Activated CD8-positive, alpha-beta memory T cell treated with anti-CD3 and anti-CD28 coated beads, Interleukin-2, amount 10 ng/mL, durations not matched to agents 7 days and 5 days (primary cell): ENCODE results near the gene VAV1. TPM values are rescaled to one million over a fixed set of nuclear protein-coding genes. Genes with fewer than 3 reads are reported as not detected.

Source experiments
- ATAC-seq: fragments of 150-1000 bp; cut with Tn5 transposase; one replicate; pipeline ENCODE4 v1.10.0; 2021; ENCODE audit warnings: moderate library complexity
- CTCF ChIA-PET: fragments of 350-600 bp; sonication (Branson Sonifier 250); formaldehyde crosslinking; loops from one replicate; lab custom pipeline; 2021; ENCODE audit warnings: antibody characterized with exemption; lab: Charles Lee
- DNase-seq: peaks from one replicate; pipeline ENCODE4 v3.0.0-alpha.2; 2020
- H3K27ac Mint-ChIP-seq: one replicate; pipeline ENCODE4 v1.8.0; 2021; ENCODE audit warnings: mild to moderate bottlenecking, mixed read lengths
- H3K27me3 Mint-ChIP-seq: one replicate; pipeline ENCODE4 v1.8.0; 2021; ENCODE audit warnings: mixed read lengths
- H3K36me3 Mint-ChIP-seq: one replicate; pipeline ENCODE4 v1.8.0; 2021; ENCODE audit warnings: mild to moderate bottlenecking, mixed read lengths
- H3K4me1 Mint-ChIP-seq: one replicate; pipeline ENCODE4 v1.8.0; 2021; ENCODE audit warnings: mixed read lengths
- H3K4me3 Mint-ChIP-seq: one replicate; pipeline ENCODE4 v1.8.0; 2021; ENCODE audit warnings: mild to moderate bottlenecking, moderate library complexity, mixed read lengths
- H3K9me3 Mint-ChIP-seq: one replicate; pipeline ENCODE4 v1.8.0; 2022; ENCODE audit warnings: low read depth, mixed read lengths
- total RNA-seq, 2 experiments: library from RNA; stranded (reverse); gene quantifications; one replicate each; pipeline ENCODE4 v1.2.3, GENCODE V29; 2021

VAV1 gene
- total RNA-seq, 2 experiments from 2014 or later = 98.5 to 114 TPM

DNA sequence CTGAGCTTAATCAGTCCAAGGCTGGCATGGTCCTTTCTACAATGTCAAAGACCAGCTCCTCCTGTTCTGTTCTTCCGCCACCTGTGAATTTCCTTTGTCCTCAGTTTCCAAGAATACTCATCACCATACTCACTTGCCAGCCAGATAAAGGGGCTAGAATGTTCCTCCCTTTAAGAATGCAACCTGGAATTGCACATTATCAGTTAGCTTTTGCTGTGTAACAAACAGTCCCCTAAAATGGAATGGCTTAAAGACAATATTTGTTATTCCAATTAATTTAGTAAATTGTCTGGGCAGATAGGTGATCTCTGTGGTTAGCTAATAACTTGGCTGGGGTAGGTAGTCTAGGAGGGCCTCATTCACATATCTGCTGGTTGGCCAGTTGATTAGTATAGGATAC lies 36.0 kb downstream of the VAV1 start:
- H3K27ac Mint-ChIP-seq = no peak overlapping the region
- H3K4me1 Mint-ChIP-seq = peaks cover 43% of the 10 kb centered on the region
- no peaks in the 10 kb centered on the region for H3K27me3 Mint-ChIP-seq
- peaks cover 45% of the 10 kb centered on the region for H3K36me3 Mint-ChIP-seq
- peaks cover 3% of the 10 kb centered on the region for H3K9me3 Mint-ChIP-seq
- no peak for ATAC-seq
- H3K4me3 Mint-ChIP-seq = no peak overlapping the region
- no peak for DNase-seq
- CTCF ChIA-PET = interaction anchor here (0.6 to 1.6 kb wide), 3 partner anchors 36 to 55 kb away, joined by 3 to 7 read pairs (median 7); partner anchors contain the start of gene VAV1

DNA sequence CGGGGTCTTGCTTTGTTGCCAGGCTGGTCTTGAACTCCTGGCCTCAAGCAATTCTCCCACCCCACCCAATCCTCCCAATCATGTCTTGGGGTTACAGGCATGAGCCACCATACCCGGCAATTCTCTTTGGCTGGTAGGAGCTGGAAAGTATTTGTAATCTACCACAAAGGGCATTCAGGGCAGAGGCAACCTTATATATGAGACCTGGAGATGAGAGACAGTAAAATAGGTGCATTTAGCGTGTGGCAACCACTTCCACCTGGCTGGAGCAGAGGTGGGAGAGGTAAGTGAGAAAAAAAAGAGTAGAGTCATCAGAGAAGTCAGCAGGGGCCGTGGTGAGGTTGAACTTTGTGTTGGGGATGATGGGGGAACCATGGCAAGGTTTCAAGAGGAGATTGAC lies 36.8 kb downstream of the VAV1 start:
- H3K27me3 Mint-ChIP-seq = no peaks in the 10 kb centered on the region
- H3K27ac Mint-ChIP-seq = peak overlapping the region; percentile 3
- DNase-seq (no peak), ATAC-seq (no peak)
- H3K4me3 Mint-ChIP-seq = no peak overlapping the region
- peaks cover 3% of the 10 kb centered on the region for H3K9me3 Mint-ChIP-seq
- CTCF ChIA-PET = interaction anchor here (1.5 kb wide), 1 partner anchor 38 kb away, joined by 3 read pairs; no protein-coding TSS in a partner anchor
- peaks cover 47% of the 10 kb centered on the region for H3K4me1 Mint-ChIP-seq
- peaks cover 41% of the 10 kb centered on the region for H3K36me3 Mint-ChIP-seq

DNA sequence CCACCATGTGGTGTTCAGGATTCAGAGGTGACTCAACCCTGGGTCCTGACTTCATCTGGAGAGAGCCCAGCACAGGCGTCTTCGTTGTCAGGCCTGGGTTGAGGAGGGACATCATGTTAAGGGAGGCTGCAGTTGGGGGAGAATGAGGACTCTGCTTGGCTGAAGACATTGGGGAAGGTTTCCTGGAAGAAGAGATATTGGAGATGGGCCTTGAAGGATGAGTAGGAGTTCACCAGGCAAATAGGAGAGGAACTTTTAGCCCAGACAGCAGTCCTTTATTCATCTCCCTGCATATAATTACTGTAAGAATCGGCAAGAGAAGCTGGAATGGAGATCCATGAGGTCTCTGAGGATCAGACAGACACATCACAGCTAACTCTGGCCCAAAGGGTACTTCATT lies 38.9 kb downstream of the VAV1 start:
- peaks cover 3% of the 10 kb centered on the region for H3K9me3 Mint-ChIP-seq
- no peak overlapping the region for H3K4me3 Mint-ChIP-seq
- H3K27me3 Mint-ChIP-seq = no peaks in the 10 kb centered on the region
- CTCF ChIA-PET = interaction anchor here (1.7 kb wide), 1 partner anchor 9 kb away, joined by 5 read pairs; no protein-coding TSS in a partner anchor
- H3K36me3 Mint-ChIP-seq = peaks cover 45% of the 10 kb centered on the region
- H3K4me1 Mint-ChIP-seq = peaks cover 57% of the 10 kb centered on the region
- no peak overlapping the region for H3K27ac Mint-ChIP-seq
- ATAC-seq (no peak), DNase-seq (no peak)

DNA sequence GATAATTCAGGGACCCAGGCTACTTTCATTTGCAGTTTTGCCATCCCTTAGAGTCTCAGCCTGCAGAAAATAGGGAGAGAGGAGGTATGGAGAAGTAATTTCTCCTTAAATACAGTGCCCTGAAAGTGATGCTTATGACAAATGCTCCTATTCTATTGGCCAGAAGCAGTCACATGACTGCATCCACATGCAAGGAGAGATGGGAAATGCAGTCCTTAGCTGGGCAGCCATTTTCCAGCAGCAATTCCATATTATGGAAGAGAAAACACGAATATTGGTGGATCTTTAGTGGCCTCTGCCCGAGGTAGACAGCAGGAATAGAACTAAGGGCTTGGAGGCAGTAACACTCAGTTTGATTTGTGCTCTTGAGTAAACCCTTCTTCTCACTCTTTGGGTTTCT lies 39.4 kb downstream of the VAV1 start:
- H3K4me3 Mint-ChIP-seq = no peak overlapping the region
- H3K4me1 Mint-ChIP-seq = peaks cover 58% of the 10 kb centered on the region
- no peak for DNase-seq
- peaks cover 3% of the 10 kb centered on the region for H3K9me3 Mint-ChIP-seq
- H3K27ac Mint-ChIP-seq = no peak overlapping the region
- ATAC-seq = no peak
- CTCF ChIA-PET = interaction anchor here (1.7 to 2.5 kb wide), 3 partner anchors 9 to 39 kb away, joined by 5 to 8 read pairs (median 5); partner anchors contain the start of gene VAV1
- peaks cover 43% of the 10 kb centered on the region for H3K36me3 Mint-ChIP-seq
- H3K27me3 Mint-ChIP-seq = no peaks in the 10 kb centered on the region

DNA sequence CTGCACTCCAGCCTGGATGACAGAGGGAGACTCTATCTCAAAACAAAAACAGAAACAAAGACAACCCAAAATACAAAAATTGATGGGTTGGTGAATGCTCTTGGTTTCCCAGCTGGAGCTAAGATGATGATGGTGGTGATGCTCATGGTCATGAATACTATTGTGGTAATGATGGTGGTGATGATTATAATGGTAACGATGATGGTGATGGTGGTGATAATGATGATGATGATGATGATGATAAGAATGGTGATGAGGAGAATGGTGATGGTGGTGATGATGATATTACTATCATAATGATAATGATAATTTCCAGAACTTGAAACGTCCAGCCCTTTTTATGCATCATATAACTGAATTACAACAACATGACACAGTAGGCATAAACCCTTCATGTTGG lies 40.1 kb downstream of the VAV1 start:
- Mint-ChIP-seq H3K36me3 (peaks cover 42% of the 10 kb centered on the region), H3K4me1 (peaks cover 61% of the 10 kb centered on the region)
- CTCF ChIA-PET = interaction anchor here (1.0 to 2.5 kb wide), 5 partner anchors 9 to 74 kb away, joined by 3 to 8 read pairs (median 5); partner anchors contain the start of gene VAV1

DNA sequence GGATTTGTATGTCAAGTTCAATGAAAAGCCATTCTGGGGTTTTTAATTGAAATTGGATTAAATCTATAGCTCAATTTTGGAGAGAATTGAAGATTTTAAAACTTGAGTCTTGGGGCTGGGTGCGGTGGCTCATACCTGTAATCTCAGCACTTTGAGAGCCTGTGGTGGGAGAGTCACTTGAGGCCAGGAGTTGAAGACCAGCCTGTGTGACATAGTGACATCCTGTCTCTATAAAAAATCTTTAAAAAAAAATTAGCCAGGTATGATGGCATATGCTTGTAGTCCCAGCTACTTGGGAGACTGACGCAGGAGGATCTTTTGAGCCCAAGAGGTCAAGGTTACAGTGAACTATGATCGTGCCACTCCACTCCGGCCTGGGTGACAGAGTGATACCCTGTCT lies 41.2 kb downstream of the VAV1 start:
- peaks cover 4% of the 10 kb centered on the region for H3K9me3 Mint-ChIP-seq
- no peaks in the 10 kb centered on the region for H3K27me3 Mint-ChIP-seq
- no peak overlapping the region for H3K4me3 Mint-ChIP-seq
- DNase-seq (no peak), ATAC-seq (peak; percentile 40)
- CTCF ChIA-PET = interaction anchor here (0.9 to 2.5 kb wide), 8 partner anchors 9 to 75 kb away, joined by 3 to 8 read pairs (median 4); partner anchors contain the start of gene VAV1
- peaks cover 46% of the 10 kb centered on the region for H3K36me3 Mint-ChIP-seq
- H3K27ac Mint-ChIP-seq = peak overlapping the region; percentile 51
- peaks cover 60% of the 10 kb centered on the region for H3K4me1 Mint-ChIP-seq

More for the DNA sequence above, 40.1 kb downstream of the VAV1 start:
- peak overlapping the region; percentile 1 for H3K4me3 Mint-ChIP-seq
- ATAC-seq (no peak), DNase-seq (no peak)
- H3K9me3 Mint-ChIP-seq = peaks cover 3% of the 10 kb centered on the region
- H3K27ac Mint-ChIP-seq = no peak overlapping the region
- H3K27me3 Mint-ChIP-seq = no peaks in the 10 kb centered on the region

DNA sequence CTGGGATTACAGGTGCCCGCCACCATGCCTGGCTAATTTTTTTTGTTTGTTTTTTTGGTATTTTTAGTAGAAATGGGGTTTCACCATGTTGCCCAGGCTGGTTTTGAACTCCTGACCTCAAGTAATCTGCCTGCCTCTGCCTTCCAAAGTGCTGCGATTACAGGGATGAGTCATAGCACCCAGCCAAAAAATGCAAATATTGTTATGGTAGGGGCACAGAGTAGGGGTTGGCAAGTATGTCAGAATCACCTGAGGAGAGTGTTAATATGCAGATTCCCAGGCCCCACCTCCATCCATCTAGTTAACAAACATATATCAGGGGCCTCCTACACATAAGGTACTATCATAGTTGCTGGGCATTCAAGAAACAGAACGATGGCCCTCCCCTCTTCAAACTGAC lies 44.7 kb downstream of the VAV1 start:
- CTCF ChIA-PET = interaction anchor here (1.3 kb wide), 1 partner anchor 13 kb away, joined by 4 read pairs; no protein-coding TSS in a partner anchor
- no peak overlapping the region for H3K4me3 Mint-ChIP-seq
- DNase-seq (no peak), ATAC-seq (no peak)
- peaks cover 42% of the 10 kb centered on the region for H3K4me1 Mint-ChIP-seq
- peaks cover 52% of the 10 kb centered on the region for H3K36me3 Mint-ChIP-seq
- H3K27ac Mint-ChIP-seq = no peak overlapping the region
- no peaks in the 10 kb centered on the region for H3K27me3 Mint-ChIP-seq
- H3K9me3 Mint-ChIP-seq = peaks cover 8% of the 10 kb centered on the region

DNA sequence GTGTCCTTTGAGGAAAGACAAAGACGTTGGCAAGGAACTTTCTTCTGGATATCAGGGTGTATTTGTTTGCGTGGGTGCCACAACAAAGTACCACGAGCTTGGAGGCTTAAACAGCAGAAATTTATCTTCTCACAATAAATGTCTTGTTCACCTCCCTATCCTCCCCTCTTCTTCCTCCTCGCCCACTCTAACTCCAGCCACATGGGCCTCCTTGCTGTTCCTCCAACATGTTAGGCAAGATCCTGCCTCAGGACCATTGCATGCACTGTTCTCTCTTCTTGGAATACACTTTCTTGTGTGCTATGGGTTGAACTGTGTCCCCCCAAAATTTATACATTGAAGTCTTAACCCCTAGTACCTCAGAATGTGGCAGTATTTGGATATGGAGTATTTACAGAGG lies 45.7 kb downstream of the VAV1 start:
- Mint-ChIP-seq H3K27ac (no peak overlapping the region), H3K4me3 (no peak overlapping the region), H3K27me3 (no peaks in the 10 kb centered on the region), H3K36me3 (peaks cover 48% of the 10 kb centered on the region), H3K9me3 (peaks cover 8% of the 10 kb centered on the region), H3K4me1 (peaks cover 32% of the 10 kb centered on the region)
- no peak for ATAC-seq
- CTCF ChIA-PET = no interaction called here
- no peak for DNase-seq

DNA sequence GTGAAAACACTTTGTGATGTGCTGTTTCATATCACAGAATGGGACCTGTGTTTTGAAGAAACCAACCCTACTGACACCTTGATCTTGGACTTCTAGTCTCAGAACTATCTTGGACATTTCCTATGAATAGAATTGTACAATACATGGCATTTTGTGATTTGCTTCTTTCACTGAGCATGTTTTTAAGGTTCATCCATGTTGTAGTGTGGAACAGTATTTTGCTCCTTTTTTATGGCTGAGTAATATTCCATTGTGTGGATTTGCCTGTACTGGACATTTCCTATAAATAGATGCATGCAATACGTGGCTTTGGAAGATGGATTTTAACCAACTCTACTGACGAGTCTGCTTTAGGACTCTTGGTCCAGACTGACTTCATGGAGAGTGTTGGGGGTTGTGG lies 46.8 kb downstream of the VAV1 start:
- peaks cover 21% of the 10 kb centered on the region for H3K4me1 Mint-ChIP-seq
- ATAC-seq (no peak), DNase-seq (no peak)
- no peak overlapping the region for H3K27ac Mint-ChIP-seq
- peaks cover 55% of the 10 kb centered on the region for H3K36me3 Mint-ChIP-seq
- H3K27me3 Mint-ChIP-seq = no peaks in the 10 kb centered on the region
- peaks cover 8% of the 10 kb centered on the region for H3K9me3 Mint-ChIP-seq
- CTCF ChIA-PET = interaction anchor here (0.7 kb wide), 1 partner anchor 44 kb away, joined by 4 read pairs; no protein-coding TSS in a partner anchor
- no peak overlapping the region for H3K4me3 Mint-ChIP-seq

DNA sequence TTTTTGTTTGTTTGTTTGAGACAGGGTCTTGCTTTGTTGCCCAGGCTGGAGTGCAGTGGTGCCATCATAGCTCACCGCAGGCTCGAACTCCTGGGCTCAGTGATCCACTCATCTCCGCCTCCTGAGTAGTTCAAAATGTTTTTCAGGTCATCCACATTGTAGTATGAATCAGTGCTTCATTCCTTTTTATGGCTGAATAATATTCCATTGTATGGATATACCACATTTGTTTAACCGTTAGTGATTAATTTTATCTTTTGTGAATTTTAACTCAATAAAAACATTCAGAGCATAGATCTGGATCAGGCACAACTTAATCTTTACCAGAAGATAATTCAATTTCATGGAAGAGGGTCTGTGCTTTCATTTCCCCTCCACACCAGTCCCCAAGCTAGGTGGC lies 47.7 kb downstream of the VAV1 start:
- Mint-ChIP-seq H3K4me1 (peaks cover 15% of the 10 kb centered on the region), H3K36me3 (peaks cover 62% of the 10 kb centered on the region), H3K9me3 (peaks cover 8% of the 10 kb centered on the region), H3K27me3 (no peaks in the 10 kb centered on the region), H3K4me3 (no peak overlapping the region), H3K27ac (no peak overlapping the region)
- DNase-seq (no peak), ATAC-seq (no peak)
- CTCF ChIA-PET = interaction anchor here (0.7 kb wide), 1 partner anchor 43 kb away, joined by 4 read pairs; no protein-coding TSS in a partner anchor

DNA sequence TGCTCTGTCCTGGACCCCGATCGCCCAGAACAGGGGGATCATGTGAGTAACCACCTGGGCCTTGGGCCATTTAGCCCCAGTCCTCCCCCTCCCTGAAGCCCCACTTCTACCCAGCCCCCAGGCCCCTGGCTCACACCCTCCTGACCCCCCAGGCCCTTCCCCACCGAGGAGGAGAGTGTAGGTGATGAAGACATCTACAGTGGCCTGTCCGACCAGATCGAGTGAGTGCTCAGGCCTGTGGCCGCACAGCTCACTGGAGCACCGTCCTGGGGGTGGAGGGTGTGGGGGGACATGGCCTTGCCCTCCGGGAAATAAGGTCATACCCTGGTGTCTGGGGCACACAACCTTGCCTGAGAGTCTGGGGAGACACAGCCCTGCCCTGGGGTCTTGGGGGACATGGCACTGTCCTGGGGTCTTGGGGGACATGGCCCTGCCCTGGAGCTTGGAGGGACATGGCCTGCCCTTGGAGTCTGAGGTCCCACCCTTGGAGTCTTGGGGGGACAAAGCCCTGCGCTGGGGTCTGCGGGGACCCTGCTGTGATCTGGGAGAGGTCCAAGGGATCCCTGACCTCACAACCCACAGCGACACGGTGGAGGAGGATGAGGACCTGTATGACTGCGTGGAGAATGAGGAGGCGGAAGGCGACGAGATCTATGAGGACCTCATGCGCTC lies 49.3 kb downstream of the VAV1 start:
- peaks cover 6% of the 10 kb centered on the region for H3K4me1 Mint-ChIP-seq
- no peak overlapping the region for H3K27ac Mint-ChIP-seq
- H3K4me3 Mint-ChIP-seq = no peak overlapping the region
- DNase-seq = no peak
- peaks cover 8% of the 10 kb centered on the region for H3K9me3 Mint-ChIP-seq
- no peak for ATAC-seq
- peaks cover 62% of the 10 kb centered on the region for H3K36me3 Mint-ChIP-seq
- CTCF ChIA-PET = interaction anchor here (1.3 kb wide), 1 partner anchor 83 kb away, joined by 3 read pairs; no protein-coding TSS in a partner anchor
- no peaks in the 10 kb centered on the region for H3K27me3 Mint-ChIP-seq

DNA sequence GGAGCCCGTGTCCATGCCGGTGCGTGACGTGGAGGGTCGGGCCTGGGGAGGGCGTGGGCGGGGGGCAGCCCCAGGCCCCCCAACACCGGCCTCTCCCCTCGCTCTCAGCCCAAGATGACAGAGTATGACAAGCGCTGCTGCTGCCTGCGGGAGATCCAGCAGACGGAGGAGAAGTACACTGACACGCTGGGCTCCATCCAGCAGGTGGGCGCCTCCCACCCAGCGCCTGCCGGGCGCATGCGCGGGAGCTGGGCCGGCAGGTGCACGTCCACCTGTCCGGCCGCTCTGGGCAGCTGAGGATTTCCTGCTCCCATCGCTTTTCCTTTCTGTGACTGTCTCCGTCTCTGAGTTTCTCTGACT lies 49.8 kb downstream of the VAV1 start:
- Mint-ChIP-seq H3K36me3 (peaks cover 65% of the 10 kb centered on the region), H3K9me3 (peaks cover 8% of the 10 kb centered on the region)

DNA sequence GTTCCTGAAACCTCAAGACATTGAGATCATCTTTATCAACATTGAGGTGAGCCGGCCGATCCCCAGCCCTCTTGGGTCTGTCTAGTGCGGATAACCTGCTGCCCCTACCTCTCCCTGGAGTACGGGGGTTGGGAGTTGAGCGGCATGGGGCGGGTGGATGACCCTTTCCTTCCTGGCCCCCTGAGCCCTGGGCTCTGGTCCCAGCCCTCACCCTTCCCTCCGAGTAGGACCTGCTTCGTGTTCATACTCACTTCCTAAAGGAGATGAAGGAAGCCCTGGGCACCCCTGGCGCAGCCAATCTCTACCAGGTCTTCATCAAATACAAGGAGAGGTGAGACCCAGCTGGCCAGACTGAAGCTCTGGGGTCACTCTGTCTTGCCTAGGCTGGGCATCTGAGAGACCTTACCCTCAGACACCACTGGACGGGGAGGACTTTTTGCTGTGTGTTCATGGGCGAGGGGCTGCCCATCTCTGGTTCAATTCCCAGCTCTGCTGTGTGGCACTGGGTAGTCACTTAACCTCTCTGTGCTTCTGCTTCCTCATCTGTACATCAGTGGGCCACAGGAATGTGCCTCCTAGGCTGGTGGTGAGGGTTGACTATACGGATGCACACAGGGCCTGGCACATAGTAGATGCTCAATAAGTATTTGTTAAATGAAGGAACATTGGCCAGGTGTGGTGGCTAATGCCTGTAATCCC lies 52.7 kb downstream of the VAV1 start:
- no peak overlapping the region for H3K27ac Mint-ChIP-seq
- DNase-seq (no peak), ATAC-seq (no peak)
- peaks cover 4% of the 10 kb centered on the region for H3K4me1 Mint-ChIP-seq
- peaks cover 66% of the 10 kb centered on the region for H3K36me3 Mint-ChIP-seq
- no peaks in the 10 kb centered on the region for H3K9me3 Mint-ChIP-seq
- H3K4me3 Mint-ChIP-seq = no peak overlapping the region
- no peaks in the 10 kb centered on the region for H3K27me3 Mint-ChIP-seq
- CTCF ChIA-PET = interaction anchor here (1.0 to 1.9 kb wide), 2 partner anchors 87 to 607 kb away, joined by 3 to 4 read pairs; no protein-coding TSS in a partner anchor

More for the DNA sequence above, 49.8 kb downstream of the VAV1 start:
- no peak overlapping the region for H3K4me3 Mint-ChIP-seq
- H3K27ac Mint-ChIP-seq = no peak overlapping the region
- CTCF ChIA-PET = interaction anchor here (1.3 to 1.8 kb wide), 2 partner anchors 22 to 84 kb away, joined by 3 to 5 read pairs; no protein-coding TSS in a partner anchor
- ATAC-seq (no peak), DNase-seq (no peak)
- H3K4me1 Mint-ChIP-seq = peaks cover 4% of the 10 kb centered on the region
- H3K27me3 Mint-ChIP-seq = no peaks in the 10 kb centered on the region
